ENCODE measurements around the gene THTPA.

Gene THTPA

GRCh38 chr14:23550131-23550811 lies 5.8 kb upstream of the THTPA start:
- TF ChIP-seq CTCF (IDR thresholded peaks at IDR 0.05; ENCODE audit: low read depth, low read length, missing control alignments): no peak
- no peak for DNase-seq (ENCODE audit: low read depth)
- in situ Hi-C loops (cut with HindIII; ENCODE audit: low sequenced_read_pairs): no loop called here
- H3K4me3 ChIP-seq (ENCODE audit: low read depth, low read length): peak overlapping the region; percentile 63

- peak overlapping the region; percentile 63 for H3K4me3 ChIP-seq (ENCODE audit: low read depth, low read length)
- DNase-seq (ENCODE audit: low read depth): no peak
- in situ Hi-C loops (cut with HindIII; ENCODE audit: low sequenced_read_pairs): no loop called here
- TF ChIP-seq CTCF (IDR thresholded peaks at IDR 0.05; ENCODE audit: low read depth, low read length, missing control alignments): no peak
Measured at GRCh38 chr14:23550812-23551265, 5.2 kb upstream of the THTPA start.

- DNase-seq (ENCODE audit: low read depth): no peak
- no peak for TF ChIP-seq CTCF (IDR thresholded peaks at IDR 0.05; ENCODE audit: low read depth, low read length, missing control alignments)
- H3K4me3 ChIP-seq (ENCODE audit: low read depth, low read length): peak within 1 kb of the TSS; percentile 63
- in situ Hi-C loops (cut with HindIII; ENCODE audit: low sequenced_read_pairs): no loop called here
Measured at GRCh38 chr14:23551266-23552028, 4.6 kb upstream of the THTPA start, which contains the start of gene ZFHX2. Gene ZFHX2 (minus strand): TSS chr14:23551765. CDS start chr14:23535325, 16,440 bp downstream.

- H3K4me3 ChIP-seq (ENCODE audit: low read depth, low read length): peak overlapping the region; percentile 74
- no peak for DNase-seq (ENCODE audit: low read depth)
- TF ChIP-seq CTCF (IDR thresholded peaks at IDR 0.05; ENCODE audit: low read depth, low read length, missing control alignments): no peak
- in situ Hi-C loops (cut with HindIII; ENCODE audit: low sequenced_read_pairs): no loop called here
Measured at GRCh38 chr14:23555533-23555881, 564 bp upstream of the THTPA start.

- no peak for TF ChIP-seq CTCF (IDR thresholded peaks at IDR 0.05; ENCODE audit: low read depth, low read length, missing control alignments)
- in situ Hi-C loops (cut with HindIII; ENCODE audit: low sequenced_read_pairs): no loop called here
- H3K4me3 ChIP-seq (ENCODE audit: low read depth, low read length): peak overlapping the region; percentile 74
- no peak for DNase-seq (ENCODE audit: low read depth)
Measured at GRCh38 chr14:23556700-23557440, 799 bp downstream of the THTPA start.

GRCh38 chr14:23557521-23557920 lies 1.4 kb downstream of the THTPA start:
- no peak for TF ChIP-seq CTCF (IDR thresholded peaks at IDR 0.05; ENCODE audit: low read depth, low read length, missing control alignments)
- in situ Hi-C loops (cut with HindIII; ENCODE audit: low sequenced_read_pairs): no loop called here
- no peak for DNase-seq (ENCODE audit: low read depth)
- H3K4me3 ChIP-seq (ENCODE audit: low read depth, low read length): peak overlapping the region; percentile 74

Data from astrocyte of the cerebellum (primary cell).